HepG2 (cell line): ENCODE results near the gene COL5A2. TPM values are rescaled to one million over a fixed set of nuclear protein-coding genes. Genes with fewer than 3 reads are reported as not detected.
A peak's percentile ranks its signal among the peaks of the same experiment; 100 is the strongest.

Experiments
- ATAC-seq: fragments of 200-7000 bp; cut with Tn5 transposase; 3 replicates; pipeline ENCODE4 v1.9.1; 2020; ENCODE audit warnings: mild to moderate bottlenecking, moderate library complexity
- BruUV-seq: library from RNA; stranded (reverse); fragments of 400-500 nt; replicated peaks from 2 replicates; lab custom pipeline; 2021; lab: Mats Ljungman, UMichigan
- CTCF ChIA-PET: fragments of 300-600 bp; formaldehyde crosslinking; extraction: SDS; loops from one replicate; lab custom pipeline; 2021; ENCODE audit warnings: low total read pairs, inconsistent platforms, low intra/inter-chr PET ratio; lab: Yijun Ruan, JAX
- POLR2A ChIA-PET: fragments of 350-600 bp; sonication (Branson Sonifier 250); formaldehyde crosslinking; loops from one replicate; lab custom pipeline; 2020; ENCODE audit warnings: antibody characterized with exemption, inconsistent platforms; lab: Yijun Ruan, JAX
- DNase-seq: peaks from one replicate; pipeline ENCODE4 v3.0.0-alpha.2; 2015; ENCODE audit warnings: low spot score
- FAIRE-seq: peaks from 3 replicates; lab custom pipeline; 2011; peaks lifted over from hg19 to GRCh38; lab: Jason Lieb, UNC
- H2AFZ ChIP-seq: one replicate; pipeline ENCODE4 v1.6.1; 2011; ENCODE audit warnings: low read length, inconsistent platforms
- H3K27ac ChIP-seq: fragments of 300-600 bp; 3 replicates; pipeline ENCODE4 v1.8.0; 2011; ENCODE audit warnings: mixed run types, mild to moderate bottlenecking, mixed read lengths, low read length, inconsistent platforms; ENCODE audit not compliant: insufficient read depth; ENCODE audit errors: extremely low read length
- H3K27me3 ChIP-seq, 2 experiments: fragments of 200-600 bp in 1 of 2; 2 replicates in 1 of 2; 3 replicates in 1 of 2; pipeline versions ENCODE4 v1.6.0 to v1.8.0; 2011; ENCODE audit warnings: low read length in 2 of 2, mild to moderate bottlenecking in 2 of 2, moderate library complexity in 2 of 2, inconsistent platforms in 1 of 2; ENCODE audit not compliant: insufficient read depth in 2 of 2, control insufficient read depth in 1 of 2
- H3K36me3 ChIP-seq, 2 experiments: fragments of 200-600 bp in 1 of 2; replicated peaks in 1 of 2; 2 replicates in 1 of 2; 3 replicates in 1 of 2; pipeline versions ENCODE4 v1.5.1 to v1.8.0; 2011; ENCODE audit warnings: low read length in 2 of 2, inconsistent platforms in 1 of 2; ENCODE audit not compliant: insufficient read depth in 2 of 2, control insufficient read depth in 1 of 2
- H3K4me1 ChIP-seq: 2 replicates; pipeline ENCODE4 v1.5.1; 2012; ENCODE audit warnings: low read length, inconsistent platforms; ENCODE audit not compliant: insufficient read depth
- H3K4me2 ChIP-seq: 2 replicates; pipeline ENCODE4 v1.6.0; 2011; ENCODE audit warnings: low read depth, low read length, inconsistent platforms
- H3K4me3 ChIP-seq, 3 experiments: fragments of 200-600 bp in 1 of 3; sonication (generic), shearing (Covaris generic) in 1 of 3; replicated peaks in 1 of 3; 2 replicates each; pipeline ENCODE4 v1.5.1; 2011 to 2016; ENCODE audit warnings: low read length in 3 of 3, inconsistent platforms in 2 of 3, low read depth in 2 of 3, mild to moderate bottlenecking in 2 of 3, control low read depth in 1 of 3, mixed read lengths in 1 of 3; ENCODE audit not compliant: insufficient read depth in 1 of 3
- H3K79me2 ChIP-seq: one replicate; pipeline ENCODE4 v1.6.1; 2011; ENCODE audit warnings: low read length, inconsistent platforms; ENCODE audit not compliant: insufficient read depth
- H3K9ac ChIP-seq: 2 replicates; pipeline ENCODE4 v1.6.0; 2011; ENCODE audit warnings: mild to moderate bottlenecking, low read depth, low read length, inconsistent platforms; ENCODE audit not compliant: insufficient read depth
- H3K9me3 ChIP-seq: 2 replicates; pipeline ENCODE4 v1.5.1; 2012; ENCODE audit warnings: mild to moderate bottlenecking, low read length
- H4K20me1 ChIP-seq: 2 replicates; pipeline ENCODE4 v1.6.0; 2011; ENCODE audit warnings: inconsistent platforms, mild to moderate bottlenecking, low read length, moderate library complexity; ENCODE audit not compliant: insufficient read depth
- CTCF ChIP-seq: sonication (generic); formaldehyde crosslinking; IDR thresholded peaks from 2 replicates; pipeline ENCODE4 v1.5.0; 2020; ENCODE audit warnings: mild to moderate bottlenecking, missing genetic modification reagents, moderate library complexity
- HNF1A ChIP-seq, 2 experiments: sonication (generic) in 1 of 2; formaldehyde crosslinking in 1 of 2; IDR thresholded peaks; 2 replicates each; pipeline versions ENCODE4 v1.4.0 to v1.6.1; 2016 to 2020; ENCODE audit warnings: borderline replicate concordance in 1 of 2, low read depth in 1 of 2, mild to moderate bottlenecking in 1 of 2, missing genetic modification reagents in 1 of 2
- MIER3 ChIP-seq: IDR thresholded peaks from 2 replicates; pipeline ENCODE4 v1.6.1; 2016; ENCODE audit warnings: missing compliant biosample characterization, borderline replicate concordance
- SOX13 ChIP-seq, 3 experiments: fragments of 450-650 bp in 1 of 3; sonication (generic) in 1 of 3; formaldehyde crosslinking in 1 of 3; IDR thresholded peaks in 2 of 3; conservative IDR thresholded peaks in 1 of 3; 2 replicates each; pipeline versions ENCODE4 v1.5.0 to v1.6.1; 2016 to 2020; ENCODE audit warnings: antibody characterized with exemption in 1 of 3, mild to moderate bottlenecking in 1 of 3, missing compliant biosample characterization in 1 of 3, missing genetic modification reagents in 1 of 3, moderate library complexity in 1 of 3
- SOX5 ChIP-seq: IDR thresholded peaks from 2 replicates; pipeline ENCODE4 v1.6.1; 2016; ENCODE audit warnings: borderline replicate concordance
- STAG1 ChIP-seq: sonication (generic); formaldehyde crosslinking; IDR thresholded peaks from 2 replicates; pipeline ENCODE4 v1.4.0; 2020; ENCODE audit warnings: missing genetic modification reagents
- ZMYM4 ChIP-seq: sonication (generic); formaldehyde crosslinking; IDR thresholded peaks from 2 replicates; pipeline ENCODE4 v1.8.1; 2023; ENCODE audit warnings: mild to moderate bottlenecking, missing genetic modification reagents
- ZNF484 ChIP-seq: sonication (generic); formaldehyde crosslinking; IDR thresholded peaks from 2 replicates; pipeline ENCODE4 v1.5.1; 2020; ENCODE audit warnings: mild to moderate bottlenecking, low read depth, missing genetic modification reagents, borderline replicate concordance
- ZSCAN30 ChIP-seq: sonication (generic); formaldehyde crosslinking; IDR thresholded peaks from 2 replicates; pipeline ENCODE4 v1.5.0; 2020; ENCODE audit warnings: mild to moderate bottlenecking, missing genetic modification reagents
- WGBS: methylation state at CpG from one replicate; pipeline ENCODE4 v1.1.6; 2017; ENCODE audit warnings: low lambda C conversion rate; 5-methylcytosine and 5-hydroxymethylcytosine counted together
- in situ Hi-C: cut with HindIII; loops from 2 replicates; pipeline ENCODE4 v1.10.0; 2017; ENCODE audit warnings: low pct_unique_long_range_greater_than_20kb; ENCODE audit not compliant: extremely low pct_ligation_motif_present
- intact Hi-C: fragments of 100-400 bp; cut with micrococcal nuclease; formaldehyde crosslinking; loops from one replicate; pipeline ENCODE4 v1.10.0; 2022; ENCODE audit not compliant: unreplicated experiment
- polyA plus RNA-seq, 8 experiments: library from polyadenylated mRNA; depleted of rRNA in 3 of 8; stranded (reverse) in 7 of 8; unstranded in 1 of 8; fragments of >200 nt; fragmentation: Illumina TruSeq in 4 of 8; extraction: Trizol in 4 of 8; gene quantifications; 2 replicates each; pipeline versions ENCODE4 v1.2.1 to v1.2.3, GENCODE V29; 2011 to 2016; ENCODE audit warnings: low read depth in 4 of 8, missing spikeins in 1 of 8, mixed read lengths in 1 of 8; ENCODE audit not compliant: insufficient read depth in 1 of 8
- total RNA-seq, 5 experiments: library from RNA; depleted of rRNA; stranded (reverse); fragments of >200 nt; fragmentation: Illumina TruSeq; extraction: Trizol; gene quantifications; 2 replicates each; pipeline ENCODE4 v1.2.3, GENCODE V29; 2016; ENCODE audit warnings: low read depth in 1 of 5

The COL5A2 gene
- total and polyA plus RNA-seq, 2 of the 13 experiments (the other 11 are each of a cell fraction or from before 2014, with no cell fraction given): 0.83 to 1.5 TPM

- Histone ChIP-seq H3K9ac (no peak overlapping the region), H2AFZ (no peak overlapping the region), H3K36me3 (no peaks in the 10 kb centered on the region), H3K9me3 (no peaks in the 10 kb centered on the region), H3K4me2 (peak overlapping the region; percentile 50), H3K27ac (no peak overlapping the region), H3K4me3 (no peak overlapping the region), H4K20me1 (no peaks in the 10 kb centered on the region), H3K27me3 (no peaks in the 10 kb centered on the region), H3K4me1 (peaks cover 12% of the 10 kb centered on the region), H3K79me2 (no peaks in the 10 kb centered on the region)
- intact Hi-C loops (no loop called here), in situ Hi-C loops (no loop called here)
- CTCF ChIA-PET: no interaction called here
- peak; percentile 60 for DNase-seq
- no peak for TF ChIP-seq ZSCAN30
- TF ChIP-seq HNF1A (IDR thresholded peaks at IDR 0.05; ENCODE audit: low read depth): 0 out of 2 replicates have a peak, but pooled peaks have one; percentile 42
- peak; percentile 48; the same call in 1 of the 2 replicates for TF ChIP-seq HNF1A (CRISPR knock-in tag; IDR thresholded peaks at IDR 0.05; ENCODE audit: borderline replicate concordance)
- TF ChIP-seq ZMYM4 (CRISPR knock-in tag): 0 out of 2 replicates have a peak, but pooled peaks have one; percentile 13
- peak; percentile 20; the same call in 1 of the 2 replicates for TF ChIP-seq SOX5 (CRISPR knock-in tag)
- no peak for TF ChIP-seq SOX13 (IDR thresholded peaks at IDR 0.05)
- TF ChIP-seq SOX13 (CRISPR knock-in tag; conservative IDR thresholded peaks at IDR 0.05 in 1 of 2, IDR thresholded peaks at IDR 0.05 in 1 of 2): peak in 1 of 2 experiments; percentile 38; a peak in 1 of 4 replicates
- TF ChIP-seq STAG1 (CRISPR knock-in tag): 0 out of 2 replicates have a peak, but pooled peaks have one; percentile 29
- no peak for TF ChIP-seq MIER3
- TF ChIP-seq ZNF484 (CRISPR knock-in tag): no peak
- TF ChIP-seq CTCF: peak; percentile 57; the same call in 1 of the 2 replicates
- no TSS peak for BruUV-seq
- 5% methylated on average over 2 of the region's 2 CpGs for WGBS
- ATAC-seq: peak; percentile 96
- no peak for FAIRE-seq
- POLR2A ChIA-PET: no interaction called here
Observed at GRCh38 chr2:189109921-189110397, 69.6 kb downstream of the COL5A2 start.
